K562 (cell line): Measurements from ENCODE around the gene MCCC2. TPM values are rescaled to one million over a fixed set of nuclear protein-coding genes. Genes with fewer than 3 reads are reported as not detected.

ENCODE experiments used
- CBX8 ChIP-seq: fragments of 200-600 bp; sonication (generic); IDR thresholded peaks from 2 replicates; pipeline ENCODE4 v1.6.1; 2012; ENCODE audit warnings: borderline replicate concordance, mixed run types, low read depth, mild to moderate bottlenecking, moderate library complexity, mixed read lengths, low read length, control low read depth, inconsistent platforms; ENCODE audit not compliant: poor library complexity, severe bottlenecking; ENCODE audit errors: extremely low read depth
- FOXP1 ChIP-seq: sonication (generic); formaldehyde crosslinking; IDR thresholded peaks from 2 replicates; pipeline ENCODE4 v1.8.0; 2022; ENCODE audit warnings: mild to moderate bottlenecking, missing genetic modification reagents
- JUNB ChIP-seq: fragments of 450-650 bp; formaldehyde crosslinking; conservative IDR thresholded peaks from 2 replicates; pipeline ENCODE4 v1.4.0; 2020; ENCODE audit warnings: mild to moderate bottlenecking
- MEF2D ChIP-seq: conservative IDR thresholded peaks from 2 replicates; pipeline ENCODE4 v1.6.1; 2016; ENCODE audit warnings: low read depth, missing genetic modification characterization, missing compliant biosample characterization
- NFIX ChIP-seq: fragments of 250-450 bp; sonication (Bioruptor Pico); IDR thresholded peaks from 2 replicates; pipeline ENCODE4 v1.4.0; 2020; ENCODE audit warnings: low read depth, mild to moderate bottlenecking, moderate library complexity
- NUFIP1 ChIP-seq: fragments of 450-650 bp; IDR thresholded peaks from 2 replicates; pipeline ENCODE4 v1.6.1; 2018; ENCODE audit not compliant: partially characterized antibody
- PYGO2 ChIP-seq: fragments of 450-650 bp; IDR thresholded peaks from 2 replicates; pipeline ENCODE4 v1.6.1; 2016; ENCODE audit warnings: mild to moderate bottlenecking, missing genetic modification characterization, moderate library complexity, missing compliant biosample characterization
- RB1 ChIP-seq: fragments of 450-650 bp; IDR thresholded peaks from 2 replicates; pipeline ENCODE4 v1.6.1; 2017; ENCODE audit warnings: low read depth, mild to moderate bottlenecking
- SPI1 ChIP-seq: IDR thresholded peaks from 2 replicates; pipeline ENCODE4 v1.6.1; 2011; ENCODE audit warnings: low read depth, low read length, control low read depth, borderline replicate concordance
- TARDBP ChIP-seq: fragments of 450-650 bp; IDR thresholded peaks from 2 replicates; pipeline ENCODE4 v1.6.1; 2016
- ZC3H8 ChIP-seq: fragments of 450-650 bp; IDR thresholded peaks from 2 replicates; pipeline ENCODE4 v1.6.1; 2017
- ZNF253 ChIP-seq: fragments of 250-450 bp; sonication (Bioruptor Pico); conservative IDR thresholded peaks from 2 replicates; pipeline ENCODE4 v1.6.1; 2021; ENCODE audit warnings: mild to moderate bottlenecking
- ZNF316 ChIP-seq: fragments of 450-650 bp; IDR thresholded peaks from 2 replicates; pipeline ENCODE4 v1.6.1; 2016
- ZNF445 ChIP-seq: fragments of 250-450 bp; sonication (Bioruptor Pico); IDR thresholded peaks from 2 replicates; pipeline ENCODE4 v1.4.0; 2020; ENCODE audit warnings: low read depth, mild to moderate bottlenecking, moderate library complexity
- ZNF707 ChIP-seq: fragments of 250-450 bp; sonication (Bioruptor Pico); conservative IDR thresholded peaks from 2 replicates; pipeline ENCODE4 v1.8.0; 2022; ENCODE audit warnings: inconsistent platforms, mild to moderate bottlenecking, moderate library complexity
- polyA plus RNA-seq, 8 experiments: library from polyadenylated mRNA; depleted of rRNA in 4 of 8; stranded (reverse) in 5 of 8; unstranded in 3 of 8; fragments of >200 nt; fragmentation: Nextera tagmentation in 2 of 8; fragmentation: Illumina TruSeq in 1 of 8; extraction: Ambion mirVana in 2 of 8; extraction: Trizol in 1 of 8; gene quantifications; 2 replicates each; pipeline versions ENCODE4 v1.2.1 to v1.2.3, GENCODE V29; 2011 to 2014; ENCODE audit warnings: inconsistent platforms in 1 of 8, missing spikeins in 1 of 8
- total RNA-seq, 7 experiments: library from RNA; depleted of rRNA in 6 of 7; stranded (reverse); fragments of >200 nt in 6 of 7; fragmentation: Illumina TruSeq in 2 of 7; extraction: Trizol in 2 of 7; gene quantifications; 2 replicates each; pipeline versions ENCODE4 v1.2.1 to v1.2.3, GENCODE V29; 2011 to 2021; ENCODE audit warnings: low replicate concordance in 1 of 7
- TF ChIP-seq, protein P1 (sequence below): fragments of 150-350 bp; conservative IDR thresholded peaks from 2 replicates; pipeline ENCODE4 v1.6.1; 2014; ENCODE audit warnings: low read length
- TF ChIP-seq, protein P2 (sequence below): sonication (generic); IDR thresholded peaks from 2 replicates; pipeline ENCODE4 v1.6.1; 2016
- TF ChIP-seq, protein P3 (sequence below): fragments of 450-650 bp; IDR thresholded peaks from 2 replicates; pipeline ENCODE4 v1.6.1; 2016; ENCODE audit warnings: antibody characterized with exemption
- TF ChIP-seq, protein P4 (sequence below): IDR thresholded peaks from 2 replicates; pipeline ENCODE4 v1.6.1; 2016; ENCODE audit warnings: missing genetic modification characterization, missing compliant biosample characterization
- TF ChIP-seq, protein P5 (sequence below): fragments of 250-450 bp; sonication (Bioruptor Pico); IDR thresholded peaks from 2 replicates; pipeline ENCODE4 v1.8.0; 2022; ENCODE audit warnings: inconsistent platforms

The MCCC2 gene
- total and polyA plus RNA-seq, 9 of the 15 experiments (the other 6 are each of a cell fraction or from before 2014, with no cell fraction given) = 17.1 to 77.9 (median 52.5) TPM

DNA sequence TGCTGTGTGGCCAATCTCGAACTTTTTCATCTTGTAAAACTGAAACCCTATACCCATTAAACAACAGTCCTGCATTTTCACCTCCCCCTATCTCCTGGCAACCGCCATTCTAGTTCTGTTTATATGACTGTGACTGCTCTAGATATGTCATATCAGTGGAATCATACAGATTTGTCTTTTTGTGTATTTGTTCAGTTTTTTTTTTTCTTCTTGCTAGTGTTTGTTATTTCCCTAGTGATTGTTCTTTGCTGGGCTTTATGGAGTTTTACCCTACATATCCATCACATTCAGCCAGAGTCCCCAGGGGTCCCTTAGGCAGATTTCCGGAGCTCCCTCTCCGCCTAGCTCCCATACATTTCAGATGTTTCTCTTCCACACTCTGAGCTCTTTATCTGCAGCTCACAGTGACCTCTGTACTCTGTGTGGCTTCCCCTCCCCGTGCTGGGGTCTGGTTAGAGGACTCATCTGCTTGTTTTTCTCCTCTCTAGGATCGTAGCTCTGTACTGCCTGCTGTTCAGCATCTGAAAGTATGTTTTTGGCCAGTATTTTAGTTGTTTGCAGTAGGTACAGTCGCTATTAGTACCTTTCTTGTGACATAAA, 106.8 kb downstream of the MCCC2 start (continued):
- TF ChIP-seq, protein P1, sequence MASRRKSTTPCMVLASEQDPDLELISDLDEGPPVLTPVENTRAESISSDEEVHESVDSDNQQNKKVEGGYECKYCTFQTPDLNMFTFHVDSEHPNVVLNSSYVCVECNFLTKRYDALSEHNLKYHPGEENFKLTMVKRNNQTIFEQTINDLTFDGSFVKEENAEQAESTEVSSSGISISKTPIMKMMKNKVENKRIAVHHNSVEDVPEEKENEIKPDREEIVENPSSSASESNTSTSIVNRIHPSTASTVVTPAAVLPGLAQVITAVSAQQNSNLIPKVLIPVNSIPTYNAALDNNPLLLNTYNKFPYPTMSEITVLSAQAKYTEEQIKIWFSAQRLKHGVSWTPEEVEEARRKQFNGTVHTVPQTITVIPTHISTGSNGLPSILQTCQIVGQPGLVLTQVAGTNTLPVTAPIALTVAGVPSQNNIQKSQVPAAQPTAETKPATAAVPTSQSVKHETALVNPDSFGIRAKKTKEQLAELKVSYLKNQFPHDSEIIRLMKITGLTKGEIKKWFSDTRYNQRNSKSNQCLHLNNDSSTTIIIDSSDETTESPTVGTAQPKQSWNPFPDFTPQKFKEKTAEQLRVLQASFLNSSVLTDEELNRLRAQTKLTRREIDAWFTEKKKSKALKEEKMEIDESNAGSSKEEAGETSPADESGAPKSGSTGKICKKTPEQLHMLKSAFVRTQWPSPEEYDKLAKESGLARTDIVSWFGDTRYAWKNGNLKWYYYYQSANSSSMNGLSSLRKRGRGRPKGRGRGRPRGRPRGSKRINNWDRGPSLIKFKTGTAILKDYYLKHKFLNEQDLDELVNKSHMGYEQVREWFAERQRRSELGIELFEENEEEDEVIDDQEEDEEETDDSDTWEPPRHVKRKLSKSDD = no peak
- no peak for TF ChIP-seq NFIX (CRISPR knock-in tag)
- no peak for TF ChIP-seq FOXP1 (CRISPR knock-in tag)
- no peak for TF ChIP-seq ZNF445
- no peak for TF ChIP-seq ZC3H8
- TF ChIP-seq, protein P2, sequence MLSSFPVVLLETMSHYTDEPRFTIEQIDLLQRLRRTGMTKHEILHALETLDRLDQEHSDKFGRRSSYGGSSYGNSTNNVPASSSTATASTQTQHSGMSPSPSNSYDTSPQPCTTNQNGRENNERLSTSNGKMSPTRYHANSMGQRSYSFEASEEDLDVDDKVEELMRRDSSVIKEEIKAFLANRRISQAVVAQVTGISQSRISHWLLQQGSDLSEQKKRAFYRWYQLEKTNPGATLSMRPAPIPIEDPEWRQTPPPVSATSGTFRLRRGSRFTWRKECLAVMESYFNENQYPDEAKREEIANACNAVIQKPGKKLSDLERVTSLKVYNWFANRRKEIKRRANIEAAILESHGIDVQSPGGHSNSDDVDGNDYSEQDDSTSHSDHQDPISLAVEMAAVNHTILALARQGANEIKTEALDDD = no peak
- TF ChIP-seq ZNF707 (CRISPR knock-in tag) = no peak
- no peak for TF ChIP-seq JUNB (CRISPR knock-in tag)
- no peak for TF ChIP-seq ZNF253
- no peak for TF ChIP-seq CBX8
- TF ChIP-seq RB1 = no peak
- no peak for TF ChIP-seq SPI1
- TF ChIP-seq NUFIP1 = no peak
- TF ChIP-seq TARDBP = no peak
- TF ChIP-seq, protein P3, sequence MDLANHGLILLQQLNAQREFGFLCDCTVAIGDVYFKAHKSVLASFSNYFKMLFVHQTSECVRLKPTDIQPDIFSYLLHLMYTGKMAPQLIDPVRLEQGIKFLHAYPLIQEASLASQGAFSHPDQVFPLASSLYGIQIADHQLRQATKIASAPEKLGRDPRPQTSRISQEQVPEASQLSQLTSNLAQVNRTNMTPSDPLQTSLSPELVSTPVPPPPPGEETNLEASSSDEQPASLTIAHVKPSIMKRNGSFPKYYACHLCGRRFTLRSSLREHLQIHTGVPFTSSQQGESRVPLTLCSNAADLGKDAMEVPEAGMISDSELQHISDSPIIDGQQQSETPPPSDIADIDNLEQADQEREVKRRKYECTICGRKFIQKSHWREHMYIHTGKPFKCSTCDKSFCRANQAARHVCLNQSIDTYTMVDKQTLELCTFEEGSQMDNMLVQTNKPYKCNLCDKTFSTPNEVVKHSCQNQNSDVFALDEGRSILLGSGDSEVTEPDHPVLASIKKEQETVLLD = no peak
- TF ChIP-seq, protein P4, sequence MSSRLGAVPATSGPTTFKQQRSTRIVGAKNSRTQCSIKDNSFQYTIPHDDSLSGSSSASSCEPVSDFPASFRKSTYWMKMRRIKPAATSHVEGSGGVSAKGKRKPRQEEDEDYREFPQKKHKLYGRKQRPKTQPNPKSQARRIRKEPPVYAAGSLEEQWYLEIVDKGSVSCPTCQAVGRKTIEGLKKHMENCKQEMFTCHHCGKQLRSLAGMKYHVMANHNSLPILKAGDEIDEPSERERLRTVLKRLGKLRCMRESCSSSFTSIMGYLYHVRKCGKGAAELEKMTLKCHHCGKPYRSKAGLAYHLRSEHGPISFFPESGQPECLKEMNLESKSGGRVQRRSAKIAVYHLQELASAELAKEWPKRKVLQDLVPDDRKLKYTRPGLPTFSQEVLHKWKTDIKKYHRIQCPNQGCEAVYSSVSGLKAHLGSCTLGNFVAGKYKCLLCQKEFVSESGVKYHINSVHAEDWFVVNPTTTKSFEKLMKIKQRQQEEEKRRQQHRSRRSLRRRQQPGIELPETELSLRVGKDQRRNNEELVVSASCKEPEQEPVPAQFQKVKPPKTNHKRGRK (tag) = peak; percentile 31; the same call in 1 of the 2 replicates
- no peak for TF ChIP-seq PYGO2
- TF ChIP-seq ZNF316 = no peak
- no peak for TF ChIP-seq MEF2D (tag)
- TF ChIP-seq, protein P5, sequence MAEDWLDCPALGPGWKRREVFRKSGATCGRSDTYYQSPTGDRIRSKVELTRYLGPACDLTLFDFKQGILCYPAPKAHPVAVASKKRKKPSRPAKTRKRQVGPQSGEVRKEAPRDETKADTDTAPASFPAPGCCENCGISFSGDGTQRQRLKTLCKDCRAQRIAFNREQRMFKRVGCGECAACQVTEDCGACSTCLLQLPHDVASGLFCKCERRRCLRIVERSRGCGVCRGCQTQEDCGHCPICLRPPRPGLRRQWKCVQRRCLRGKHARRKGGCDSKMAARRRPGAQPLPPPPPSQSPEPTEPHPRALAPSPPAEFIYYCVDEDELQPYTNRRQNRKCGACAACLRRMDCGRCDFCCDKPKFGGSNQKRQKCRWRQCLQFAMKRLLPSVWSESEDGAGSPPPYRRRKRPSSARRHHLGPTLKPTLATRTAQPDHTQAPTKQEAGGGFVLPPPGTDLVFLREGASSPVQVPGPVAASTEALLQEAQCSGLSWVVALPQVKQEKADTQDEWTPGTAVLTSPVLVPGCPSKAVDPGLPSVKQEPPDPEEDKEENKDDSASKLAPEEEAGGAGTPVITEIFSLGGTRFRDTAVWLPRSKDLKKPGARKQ (CRISPR knock-in tag) = no peak
